Loucy (cell line): ENCODE results near the gene OLFM1.

Source experiments
- EZH2phosphoT487 ChIP-seq: fragments of 200-600 bp; IDR thresholded peaks from 2 replicates; pipeline ENCODE4 v1.6.1; 2018; ENCODE audit warnings: antibody characterized with exemption, mild to moderate bottlenecking, moderate library complexity, borderline replicate concordance
- TF ChIP-seq, protein P1 (sequence below): fragments of 200-600 bp; sonication (generic); conservative IDR thresholded peaks from 2 replicates; pipeline ENCODE4 v1.5.1; 2014; ENCODE audit warnings: mild to moderate bottlenecking, antibody characterized with exemption, low read length

- TF ChIP-seq, protein P1, sequence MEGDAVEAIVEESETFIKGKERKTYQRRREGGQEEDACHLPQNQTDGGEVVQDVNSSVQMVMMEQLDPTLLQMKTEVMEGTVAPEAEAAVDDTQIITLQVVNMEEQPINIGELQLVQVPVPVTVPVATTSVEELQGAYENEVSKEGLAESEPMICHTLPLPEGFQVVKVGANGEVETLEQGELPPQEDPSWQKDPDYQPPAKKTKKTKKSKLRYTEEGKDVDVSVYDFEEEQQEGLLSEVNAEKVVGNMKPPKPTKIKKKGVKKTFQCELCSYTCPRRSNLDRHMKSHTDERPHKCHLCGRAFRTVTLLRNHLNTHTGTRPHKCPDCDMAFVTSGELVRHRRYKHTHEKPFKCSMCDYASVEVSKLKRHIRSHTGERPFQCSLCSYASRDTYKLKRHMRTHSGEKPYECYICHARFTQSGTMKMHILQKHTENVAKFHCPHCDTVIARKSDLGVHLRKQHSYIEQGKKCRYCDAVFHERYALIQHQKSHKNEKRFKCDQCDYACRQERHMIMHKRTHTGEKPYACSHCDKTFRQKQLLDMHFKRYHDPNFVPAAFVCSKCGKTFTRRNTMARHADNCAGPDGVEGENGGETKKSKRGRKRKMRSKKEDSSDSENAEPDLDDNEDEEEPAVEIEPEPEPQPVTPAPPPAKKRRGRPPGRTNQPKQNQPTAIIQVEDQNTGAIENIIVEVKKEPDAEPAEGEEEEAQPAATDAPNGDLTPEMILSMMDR, result no peak
- TF ChIP-seq EZH2phosphoT487, result no peak
Observed at GRCh38 chr9:135078361-135078821, 9.1 kb upstream of the OLFM1 start.
